Effector memory CD4-positive, alpha-beta T cell (primary cell): Measurements from ENCODE around the gene KLLN.
"Not testable (repeated sequence)": the region's sequence is repeated elsewhere in the genome, so short reads cannot be mapped to it uniquely, and the experiment has no call there.

Source experiments
- DNase-seq, 3 donors: peaks; one replicate each; pipeline ENCODE4 v3.0.0-alpha.2; 2020
- H3K27ac ChIP-seq: 2 replicates; pipeline ENCODE4 v1.7.0; 2013; ENCODE audit warnings: mild to moderate bottlenecking, low read length, moderate library complexity; ENCODE audit not compliant: insufficient read depth, poor library complexity, severe bottlenecking
- H3K27me3 ChIP-seq: replicated peaks from 2 replicates; pipeline ENCODE4 v1.7.0; 2013; ENCODE audit warnings: mild to moderate bottlenecking, low read length; ENCODE audit not compliant: insufficient read depth, control insufficient read depth, poor library complexity, severe bottlenecking
- H3K36me3 ChIP-seq: 2 replicates; pipeline ENCODE4 v1.7.0; 2013; ENCODE audit warnings: mild to moderate bottlenecking, low read length, moderate library complexity; ENCODE audit not compliant: control insufficient read depth, insufficient read depth
- H3K4me1 ChIP-seq: 2 replicates; pipeline ENCODE4 v1.7.0; 2013; ENCODE audit warnings: low read length, mild to moderate bottlenecking; ENCODE audit not compliant: control insufficient read depth, insufficient read depth, poor library complexity, severe bottlenecking
- H3K4me3 ChIP-seq: 2 replicates; pipeline ENCODE4 v1.7.0; 2013; ENCODE audit warnings: low read length, low read depth, mild to moderate bottlenecking; ENCODE audit not compliant: insufficient read depth, poor library complexity, severe bottlenecking
- H3K9me3 ChIP-seq: 2 replicates; pipeline ENCODE4 v1.7.0; 2013; ENCODE audit warnings: mild to moderate bottlenecking, low read length, moderate library complexity; ENCODE audit not compliant: control insufficient read depth

Gene KLLN

GRCh38 chr10:87860156-87860795 lies 3.1 kb downstream of the KLLN start:
- H3K9me3 ChIP-seq: no peaks in the 10 kb centered on the region
- no peak overlapping the region for H3K27ac ChIP-seq
- H3K4me3 ChIP-seq: no peak overlapping the region
- DNase-seq: peak in 1 of 3 donors; percentile 11
- H3K36me3 ChIP-seq: no peaks in the 10 kb centered on the region
- no peaks in the 10 kb centered on the region for H3K27me3 ChIP-seq
- peaks cover 2% of the 10 kb centered on the region for H3K4me1 ChIP-seq

DNA sequence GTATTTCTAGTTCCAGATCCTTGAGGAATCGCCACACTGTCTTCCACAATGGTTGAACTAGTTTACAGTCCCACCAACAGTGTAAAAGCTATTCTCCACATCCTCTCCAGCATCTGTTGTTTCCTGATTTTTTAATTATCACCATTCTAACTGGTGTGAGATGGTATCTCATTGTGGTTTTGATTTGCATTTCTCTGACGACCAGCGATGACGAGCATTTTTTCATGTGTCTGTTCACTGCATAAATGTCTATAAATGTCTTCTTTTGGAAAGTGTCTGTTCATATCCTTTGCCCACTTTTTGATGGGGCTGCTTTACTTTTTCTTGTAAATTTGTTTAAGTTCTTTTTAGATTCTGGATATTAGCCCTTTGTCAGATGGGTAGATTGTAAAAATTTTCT lies 7.7 kb downstream of the KLLN start:
- not testable (repeated sequence) for H3K36me3 ChIP-seq, H3K27ac ChIP-seq, H3K27me3 ChIP-seq, H3K4me3 ChIP-seq, H3K4me1 ChIP-seq, H3K9me3 ChIP-seq, DNase-seq

DNA sequence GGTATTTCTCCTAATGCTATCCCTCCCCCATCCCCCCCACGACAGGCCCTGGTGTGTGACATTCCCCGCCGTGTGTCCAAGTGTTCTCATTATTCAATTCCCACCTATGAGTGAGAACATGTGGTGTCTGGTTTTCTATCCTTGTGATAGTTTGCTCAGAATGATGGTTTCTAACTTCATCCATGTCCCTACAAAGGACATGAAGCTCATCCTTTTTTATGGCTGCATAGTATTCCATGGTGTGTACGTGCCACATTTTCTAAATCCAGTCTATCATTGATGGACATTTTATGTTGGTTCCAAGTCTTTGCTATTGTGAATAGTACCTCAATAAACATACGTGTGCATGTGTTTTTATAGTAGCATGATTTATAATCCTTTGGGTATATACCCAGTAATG lies 8.1 kb downstream of the KLLN start:
- not testable (repeated sequence) for H3K4me1 ChIP-seq, H3K36me3 ChIP-seq, H3K4me3 ChIP-seq, DNase-seq, H3K27me3 ChIP-seq, H3K9me3 ChIP-seq, H3K27ac ChIP-seq

GRCh38 chr10:87852089-87852488 lies 11.2 kb downstream of the KLLN start:
- Histone ChIP-seq H3K4me3 (no peak overlapping the region), H3K27ac (no peak overlapping the region), H3K27me3 (no peaks in the 10 kb centered on the region), H3K36me3 (no peaks in the 10 kb centered on the region), H3K4me1 (no peaks in the 10 kb centered on the region), H3K9me3 (no peaks in the 10 kb centered on the region)
- DNase-seq: no peak

GRCh38 chr10:87850742-87851205 lies 12.6 kb downstream of the KLLN start:
- no peak overlapping the region for H3K4me3 ChIP-seq
- H3K27ac ChIP-seq: no peak overlapping the region
- no peaks in the 10 kb centered on the region for H3K4me1 ChIP-seq
- no peaks in the 10 kb centered on the region for H3K9me3 ChIP-seq
- H3K36me3 ChIP-seq: no peaks in the 10 kb centered on the region
- no peaks in the 10 kb centered on the region for H3K27me3 ChIP-seq
- peak in 2 of 3 donors; percentile 15 to 21 for DNase-seq

- H3K9me3 ChIP-seq: no peaks in the 10 kb centered on the region
- no peaks in the 10 kb centered on the region for H3K4me1 ChIP-seq
- H3K4me3 ChIP-seq: no peak overlapping the region
- no peak overlapping the region for H3K27ac ChIP-seq
- no peak for DNase-seq
- H3K27me3 ChIP-seq: no peaks in the 10 kb centered on the region
- H3K36me3 ChIP-seq: no peaks in the 10 kb centered on the region
Observed at GRCh38 chr10:87849001-87849400, 14.3 kb downstream of the KLLN start.

- Histone ChIP-seq H3K4me3 (no peak overlapping the region), H3K27ac (no peak overlapping the region), H3K9me3 (no peaks in the 10 kb centered on the region), H3K27me3 (no peaks in the 10 kb centered on the region), H3K4me1 (peaks cover 2% of the 10 kb centered on the region), H3K36me3 (no peaks in the 10 kb centered on the region)
- DNase-seq: no peak
Observed at GRCh38 chr10:87847550-87847949, 15.8 kb downstream of the KLLN start.

DNA sequence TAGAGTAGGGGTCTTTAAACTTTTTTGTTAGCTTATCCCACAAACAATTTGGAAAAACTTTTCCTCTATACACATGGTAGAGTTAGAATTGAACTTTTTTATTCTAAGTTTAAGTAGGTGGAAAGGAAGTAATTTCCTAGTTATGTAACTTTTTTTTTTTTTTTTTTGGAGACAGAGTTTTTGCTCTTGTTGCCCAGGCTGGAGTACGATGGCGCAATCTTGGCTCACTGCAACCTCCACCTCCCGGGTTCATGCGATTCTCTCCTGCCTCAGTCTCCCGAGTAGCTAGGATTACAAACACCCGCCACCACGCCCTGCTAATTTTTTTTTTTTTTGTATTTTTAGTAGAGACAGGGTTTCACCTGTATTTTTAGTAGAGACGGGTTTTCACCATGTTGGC lies 16.6 kb downstream of the KLLN start:
- H3K27ac ChIP-seq, DNase-seq, H3K4me1 ChIP-seq, H3K27me3 ChIP-seq, H3K4me3 ChIP-seq, H3K9me3 ChIP-seq, H3K36me3 ChIP-seq: not testable (repeated sequence)

- H3K4me3 ChIP-seq: no peak overlapping the region
- peaks cover 2% of the 10 kb centered on the region for H3K4me1 ChIP-seq
- no peaks in the 10 kb centered on the region for H3K9me3 ChIP-seq
- no peaks in the 10 kb centered on the region for H3K27me3 ChIP-seq
- no peak overlapping the region for H3K27ac ChIP-seq
- DNase-seq: no peak
- no peaks in the 10 kb centered on the region for H3K36me3 ChIP-seq
Observed at GRCh38 chr10:87846023-87846422, 17.3 kb downstream of the KLLN start.

GRCh38 chr10:87845624-87845998 lies 17.7 kb downstream of the KLLN start:
- Histone ChIP-seq H3K27me3 (no peaks in the 10 kb centered on the region), H3K9me3 (no peaks in the 10 kb centered on the region), H3K36me3 (no peaks in the 10 kb centered on the region), H3K4me1 (peaks cover 2% of the 10 kb centered on the region), H3K27ac (no peak overlapping the region), H3K4me3 (no peak overlapping the region)
- no peak for DNase-seq
